K562 (cell line): Measurements from ENCODE around the gene CSE1L. TPM values are rescaled to one million over a fixed set of nuclear protein-coding genes. Genes with fewer than 3 reads are reported as not detected.

ENCODE experiments used
- ATAC-seq: fragments of 200-7000 bp; cut with Tn5 transposase; 3 replicates; pipeline ENCODE4 v1.9.1; 2020; ENCODE audit warnings: moderate library complexity
- BruUV-seq: library from RNA; stranded (reverse); fragments of 400-500 nt; replicated peaks from 2 replicates; lab custom pipeline; 2021; lab: Mats Ljungman, UMichigan
- CTCF ChIA-PET: fragments of 300-600 bp; formaldehyde crosslinking; extraction: SDS; loops from one replicate; lab custom pipeline; 2021; ENCODE audit warnings: low intra/inter-chr PET ratio; lab: Yijun Ruan, JAX
- POLR2A ChIA-PET: fragments of 300-600, 350-650 bp; sonication (Branson Sonifier 250); formaldehyde crosslinking; extraction: SDS; loops from one replicate; lab custom pipeline; 2021; ENCODE audit warnings: antibody characterized with exemption, inconsistent platforms; lab: Yijun Ruan, JAX
- DNase-seq, 4 experiments: peaks; one replicate each; pipeline versions ENCODE4 v3.0.0 to v3.0.0-alpha.2; 2011 to 2018; ENCODE audit warnings: low spot score in 3 of 4, mixed read lengths in 3 of 4; ENCODE audit errors: extremely low read depth in 1 of 4
- FAIRE-seq: peaks from 2 replicates; lab custom pipeline; 2011; peaks lifted over from hg19 to GRCh38; lab: Jason Lieb, UNC
- H2AFZ ChIP-seq: 2 replicates; pipeline ENCODE4 v1.6.0; 2011; ENCODE audit warnings: low read depth, low read length, control low read depth, inconsistent platforms
- H3K27ac ChIP-seq: fragments of 200-600 bp; 3 replicates; pipeline ENCODE4 v1.8.0; 2011; ENCODE audit warnings: low read depth, mild to moderate bottlenecking, control low read depth, inconsistent platforms, low read length, moderate library complexity, mixed read lengths; ENCODE audit errors: extremely low read depth
- H3K27me3 ChIP-seq, 2 experiments: fragments of 300-600 bp in 1 of 2; 2 replicates in 1 of 2; 3 replicates in 1 of 2; pipeline versions ENCODE4 v1.6.0 to v1.8.0; 2011; ENCODE audit warnings: inconsistent platforms in 2 of 2, low read length in 2 of 2, mild to moderate bottlenecking in 1 of 2, mixed read lengths in 1 of 2, moderate library complexity in 1 of 2; ENCODE audit not compliant: control insufficient read depth in 2 of 2, insufficient read depth in 2 of 2
- H3K36me3 ChIP-seq: fragments of 300-600 bp; 3 replicates; pipeline ENCODE4 v1.8.0; 2011; ENCODE audit warnings: mild to moderate bottlenecking, low read length, inconsistent platforms; ENCODE audit not compliant: control insufficient read depth, insufficient read depth
- H3K4me1 ChIP-seq, 2 experiments: fragments of 200-600 bp in 1 of 2; replicated peaks in 1 of 2; 2 replicates in 1 of 2; 3 replicates in 1 of 2; pipeline versions ENCODE4 v1.5.1 to v1.8.0; 2011; ENCODE audit warnings: inconsistent platforms in 2 of 2, low read length in 2 of 2, mild to moderate bottlenecking in 1 of 2, mixed read lengths in 1 of 2, moderate library complexity in 1 of 2; ENCODE audit not compliant: control insufficient read depth in 2 of 2, insufficient read depth in 2 of 2
- H3K4me2 ChIP-seq: 2 replicates; pipeline ENCODE4 v1.6.1; 2011; ENCODE audit warnings: low read length, control low read depth, inconsistent platforms, mixed read lengths; ENCODE audit not compliant: insufficient read depth
- H3K4me3 ChIP-seq: fragments of 200-600 bp; sonication (generic), shearing (Covaris generic); 2 replicates; pipeline ENCODE4 v1.5.1; 2016; ENCODE audit warnings: control low read depth, inconsistent platforms
- H3K79me2 ChIP-seq: fragments of 200-600 bp; 3 replicates; pipeline ENCODE4 v1.8.0; 2011; ENCODE audit warnings: low read length, inconsistent platforms; ENCODE audit not compliant: control insufficient read depth, insufficient read depth
- H3K9ac ChIP-seq, 2 experiments: 2 replicates each; pipeline versions ENCODE4 v1.6.0 to v1.6.1; 2011; ENCODE audit warnings: low read depth in 2 of 2, low read length in 2 of 2, control low read depth in 1 of 2, inconsistent platforms in 1 of 2, mild to moderate bottlenecking in 1 of 2, mixed read lengths in 1 of 2; ENCODE audit not compliant: insufficient read depth in 1 of 2
- H3K9me1 ChIP-seq: one replicate; pipeline ENCODE4 v1.6.0; 2011; ENCODE audit warnings: inconsistent platforms, mild to moderate bottlenecking, low read length, moderate library complexity; ENCODE audit not compliant: control insufficient read depth, insufficient read depth
- H3K9me3 ChIP-seq: replicated peaks from 2 replicates; pipeline ENCODE4 v1.5.1; 2011; ENCODE audit warnings: low read depth, low read length, inconsistent platforms; ENCODE audit not compliant: control insufficient read depth, insufficient read depth
- H4K20me1 ChIP-seq: replicated peaks from 2 replicates; pipeline ENCODE4 v1.6.1; 2011; ENCODE audit warnings: low read length, inconsistent platforms, mixed read lengths; ENCODE audit not compliant: control insufficient read depth, insufficient read depth
- HNRNPLL ChIP-seq: fragments of 200-400 bp; formaldehyde crosslinking; IDR thresholded peaks from 2 replicates; pipeline ENCODE4 v1.6.1; 2017; ENCODE audit warnings: low read length, low read depth, mild to moderate bottlenecking; ENCODE audit not compliant: poor library complexity, severe bottlenecking
- KDM1A ChIP-seq, 2 experiments: fragments of 450-650 bp; IDR thresholded peaks; 2 replicates each; pipeline ENCODE4 v1.6.1; 2016; ENCODE audit warnings: mild to moderate bottlenecking in 2 of 2
- RBBP5 ChIP-seq: fragments of 200-600 bp; sonication (generic); IDR thresholded peaks from 2 replicates; pipeline ENCODE4 v1.6.1; 2012; ENCODE audit warnings: borderline replicate concordance, mild to moderate bottlenecking, low read length, control low read depth, inconsistent platforms; ENCODE audit not compliant: insufficient read depth, poor library complexity, severe bottlenecking
- ZNF583 ChIP-seq: fragments of 250-450 bp; sonication (Bioruptor Pico); IDR thresholded peaks from 2 replicates; pipeline ENCODE4 v1.4.0; 2020
- WGBS: fragments of 100-300 bp; shearing (Covaris generic); methylation state at CpG from one replicate; pipeline ENCODE4 v1.1.6; 2016; ENCODE audit warnings: low coverage, mixed read lengths; ENCODE audit not compliant: insufficient coverage; ENCODE audit errors: missing lambda C conversion rate; 5-methylcytosine and 5-hydroxymethylcytosine counted together
- in situ Hi-C: fragments of 300-500 bp; cut with MboI; formaldehyde crosslinking; loops from 4 replicates; pipeline ENCODE4 v1.15.0; 2018; ENCODE audit warnings: inconsistent platforms, mixed read lengths
- intact Hi-C: fragments of 100-400 bp; cut with micrococcal nuclease; formaldehyde crosslinking; loops from 2 replicates; pipeline ENCODE4 v1.14.2; 2022
- polyA plus RNA-seq, 8 experiments: library from polyadenylated mRNA; depleted of rRNA in 4 of 8; stranded (reverse) in 5 of 8; unstranded in 3 of 8; fragments of >200 nt; fragmentation: Nextera tagmentation in 2 of 8; fragmentation: Illumina TruSeq in 1 of 8; extraction: Ambion mirVana in 2 of 8; extraction: Trizol in 1 of 8; gene quantifications; 2 replicates each; pipeline versions ENCODE4 v1.2.1 to v1.2.3, GENCODE V29; 2011 to 2014; ENCODE audit warnings: inconsistent platforms in 1 of 8, missing spikeins in 1 of 8
- total RNA-seq, 7 experiments: library from RNA; depleted of rRNA in 6 of 7; stranded (reverse); fragments of >200 nt in 6 of 7; fragmentation: Illumina TruSeq in 2 of 7; extraction: Trizol in 2 of 7; gene quantifications; 2 replicates each; pipeline versions ENCODE4 v1.2.1 to v1.2.3, GENCODE V29; 2011 to 2021; ENCODE audit warnings: low replicate concordance in 1 of 7
- TF ChIP-seq, protein P1 (sequence below): fragments of 450-650 bp; formaldehyde crosslinking; IDR thresholded peaks from 2 replicates; pipeline ENCODE4 v1.4.0; 2020; ENCODE audit warnings: mild to moderate bottlenecking, moderate library complexity
- TF ChIP-seq, protein P2 (sequence below): sonication (generic); formaldehyde crosslinking; IDR thresholded peaks from 2 replicates; pipeline ENCODE4 v1.9.0; 2022; ENCODE audit warnings: mild to moderate bottlenecking, missing genetic modification reagents
- TF ChIP-seq, protein P3 (sequence below): sonication (generic); formaldehyde crosslinking; IDR thresholded peaks from 2 replicates; pipeline ENCODE4 v1.8.0; 2022; ENCODE audit warnings: mild to moderate bottlenecking, missing genetic modification reagents
- TF ChIP-seq, protein P4 (sequence below): sonication (generic); formaldehyde crosslinking; IDR thresholded peaks from 2 replicates; pipeline ENCODE4 v1.8.0; 2022; ENCODE audit warnings: missing genetic modification reagents, mild to moderate bottlenecking, borderline replicate concordance

The CSE1L gene
- total and polyA plus RNA-seq, 9 of the 15 experiments (the other 6 are each of a cell fraction or from before 2014, with no cell fraction given): 138 to 280 (median 209) TPM

DNA sequence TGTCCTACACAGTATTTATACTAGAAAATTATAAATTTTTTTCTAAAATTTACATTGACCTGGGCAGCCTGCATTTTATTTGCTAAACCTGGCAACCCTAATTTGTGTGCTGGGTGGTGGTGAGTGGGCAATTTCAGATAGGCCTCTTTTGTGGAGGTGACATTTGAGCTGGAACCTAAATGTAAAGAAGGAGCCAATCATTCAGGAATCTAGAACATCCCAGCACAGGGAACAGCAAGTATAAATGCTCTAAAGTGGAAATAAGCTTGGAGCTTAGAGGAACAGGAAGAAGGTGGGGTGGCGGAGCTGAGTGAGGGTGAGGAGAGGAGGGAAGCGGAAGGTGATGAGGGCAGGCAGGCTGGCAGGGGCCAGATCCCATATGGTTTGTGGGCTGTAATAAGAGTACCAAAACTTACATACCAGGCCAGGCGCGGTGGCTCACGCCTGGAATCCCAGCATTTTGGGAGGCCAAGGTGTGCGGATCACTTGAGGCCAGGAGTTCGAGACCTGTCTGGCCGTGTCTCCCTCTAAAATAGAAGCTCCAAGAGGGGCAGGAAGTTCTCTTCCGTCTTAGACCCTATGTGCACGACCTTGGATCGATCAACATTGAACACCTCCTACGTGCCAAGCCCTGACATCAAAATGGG is 549 bp upstream of the CSE1L start:
- DNase-seq (peak in 2 of 4 experiments; percentile 24 to 25), FAIRE-seq (no peak), ATAC-seq (no peak)
- Histone ChIP-seq H3K9me1 (peaks cover 2% of the 10 kb centered on the region), H3K9ac (peak overlapping the region; percentile 98), H3K4me1 (peaks cover 16% of the 10 kb centered on the region in 2 experiments; a peak in 4 of 5 replicates), H3K4me2 (peak overlapping the region; percentile 99), H3K79me2 (peaks cover 49% of the 10 kb centered on the region), H3K27me3 (no peaks in the 10 kb centered on the region), H3K9me3 (no peaks in the 10 kb centered on the region), H3K27ac (peak overlapping the region; percentile 97), H3K4me3 (peak overlapping the region; percentile 78), H4K20me1 (peaks cover 5% of the 10 kb centered on the region; the same call in 1 of the 2 replicates), H3K36me3 (peaks cover 24% of the 10 kb centered on the region), H2AFZ (peak overlapping the region; percentile 93)
- 10% methylated on average over 12 of the region's 12 CpGs for WGBS
- POLR2A ChIA-PET: interaction anchor here (0.6 to 4.5 kb wide), 9 partner anchors 9 to 388 kb away, joined by 3 to 42 read pairs (median 3); no protein-coding TSS in a partner anchor
- in situ Hi-C loops: no loop called here
- BruUV-seq: TSS peak; percentile 91
- CTCF ChIA-PET: no interaction called here
- intact Hi-C loops: no loop called here
- TF ChIP-seq, protein P1, sequence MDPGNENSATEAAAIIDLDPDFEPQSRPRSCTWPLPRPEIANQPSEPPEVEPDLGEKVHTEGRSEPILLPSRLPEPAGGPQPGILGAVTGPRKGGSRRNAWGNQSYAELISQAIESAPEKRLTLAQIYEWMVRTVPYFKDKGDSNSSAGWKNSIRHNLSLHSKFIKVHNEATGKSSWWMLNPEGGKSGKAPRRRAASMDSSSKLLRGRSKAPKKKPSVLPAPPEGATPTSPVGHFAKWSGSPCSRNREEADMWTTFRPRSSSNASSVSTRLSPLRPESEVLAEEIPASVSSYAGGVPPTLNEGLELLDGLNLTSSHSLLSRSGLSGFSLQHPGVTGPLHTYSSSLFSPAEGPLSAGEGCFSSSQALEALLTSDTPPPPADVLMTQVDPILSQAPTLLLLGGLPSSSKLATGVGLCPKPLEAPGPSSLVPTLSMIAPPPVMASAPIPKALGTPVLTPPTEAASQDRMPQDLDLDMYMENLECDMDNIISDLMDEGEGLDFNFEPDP (CRISPR knock-in tag): no peak
- TF ChIP-seq HNRNPLL (peak; percentile 4), ZNF583 (CRISPR knock-in tag) (0 out of 2 replicates have a peak, but pooled peaks have one; percentile 31), RBBP5 (no peak), KDM1A (IDR thresholded peaks at IDR 0.05) (peak in 1 of 2 experiments; percentile 43; a peak in 2 of 4 replicates)
- TF ChIP-seq, protein P2, sequence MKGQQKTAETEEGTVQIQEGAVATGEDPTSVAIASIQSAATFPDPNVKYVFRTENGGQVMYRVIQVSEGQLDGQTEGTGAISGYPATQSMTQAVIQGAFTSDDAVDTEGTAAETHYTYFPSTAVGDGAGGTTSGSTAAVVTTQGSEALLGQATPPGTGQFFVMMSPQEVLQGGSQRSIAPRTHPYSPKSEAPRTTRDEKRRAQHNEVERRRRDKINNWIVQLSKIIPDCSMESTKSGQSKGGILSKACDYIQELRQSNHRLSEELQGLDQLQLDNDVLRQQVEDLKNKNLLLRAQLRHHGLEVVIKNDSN (CRISPR knock-in tag): no peak
- TF ChIP-seq, protein P3, sequence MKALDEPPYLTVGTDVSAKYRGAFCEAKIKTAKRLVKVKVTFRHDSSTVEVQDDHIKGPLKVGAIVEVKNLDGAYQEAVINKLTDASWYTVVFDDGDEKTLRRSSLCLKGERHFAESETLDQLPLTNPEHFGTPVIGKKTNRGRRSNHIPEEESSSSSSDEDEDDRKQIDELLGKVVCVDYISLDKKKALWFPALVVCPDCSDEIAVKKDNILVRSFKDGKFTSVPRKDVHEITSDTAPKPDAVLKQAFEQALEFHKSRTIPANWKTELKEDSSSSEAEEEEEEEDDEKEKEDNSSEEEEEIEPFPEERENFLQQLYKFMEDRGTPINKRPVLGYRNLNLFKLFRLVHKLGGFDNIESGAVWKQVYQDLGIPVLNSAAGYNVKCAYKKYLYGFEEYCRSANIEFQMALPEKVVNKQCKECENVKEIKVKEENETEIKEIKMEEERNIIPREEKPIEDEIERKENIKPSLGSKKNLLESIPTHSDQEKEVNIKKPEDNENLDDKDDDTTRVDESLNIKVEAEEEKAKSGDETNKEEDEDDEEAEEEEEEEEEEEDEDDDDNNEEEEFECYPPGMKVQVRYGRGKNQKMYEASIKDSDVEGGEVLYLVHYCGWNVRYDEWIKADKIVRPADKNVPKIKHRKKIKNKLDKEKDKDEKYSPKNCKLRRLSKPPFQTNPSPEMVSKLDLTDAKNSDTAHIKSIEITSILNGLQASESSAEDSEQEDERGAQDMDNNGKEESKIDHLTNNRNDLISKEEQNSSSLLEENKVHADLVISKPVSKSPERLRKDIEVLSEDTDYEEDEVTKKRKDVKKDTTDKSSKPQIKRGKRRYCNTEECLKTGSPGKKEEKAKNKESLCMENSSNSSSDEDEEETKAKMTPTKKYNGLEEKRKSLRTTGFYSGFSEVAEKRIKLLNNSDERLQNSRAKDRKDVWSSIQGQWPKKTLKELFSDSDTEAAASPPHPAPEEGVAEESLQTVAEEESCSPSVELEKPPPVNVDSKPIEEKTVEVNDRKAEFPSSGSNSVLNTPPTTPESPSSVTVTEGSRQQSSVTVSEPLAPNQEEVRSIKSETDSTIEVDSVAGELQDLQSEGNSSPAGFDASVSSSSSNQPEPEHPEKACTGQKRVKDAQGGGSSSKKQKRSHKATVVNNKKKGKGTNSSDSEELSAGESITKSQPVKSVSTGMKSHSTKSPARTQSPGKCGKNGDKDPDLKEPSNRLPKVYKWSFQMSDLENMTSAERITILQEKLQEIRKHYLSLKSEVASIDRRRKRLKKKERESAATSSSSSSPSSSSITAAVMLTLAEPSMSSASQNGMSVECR (CRISPR knock-in tag): no peak
- TF ChIP-seq, protein P4, sequence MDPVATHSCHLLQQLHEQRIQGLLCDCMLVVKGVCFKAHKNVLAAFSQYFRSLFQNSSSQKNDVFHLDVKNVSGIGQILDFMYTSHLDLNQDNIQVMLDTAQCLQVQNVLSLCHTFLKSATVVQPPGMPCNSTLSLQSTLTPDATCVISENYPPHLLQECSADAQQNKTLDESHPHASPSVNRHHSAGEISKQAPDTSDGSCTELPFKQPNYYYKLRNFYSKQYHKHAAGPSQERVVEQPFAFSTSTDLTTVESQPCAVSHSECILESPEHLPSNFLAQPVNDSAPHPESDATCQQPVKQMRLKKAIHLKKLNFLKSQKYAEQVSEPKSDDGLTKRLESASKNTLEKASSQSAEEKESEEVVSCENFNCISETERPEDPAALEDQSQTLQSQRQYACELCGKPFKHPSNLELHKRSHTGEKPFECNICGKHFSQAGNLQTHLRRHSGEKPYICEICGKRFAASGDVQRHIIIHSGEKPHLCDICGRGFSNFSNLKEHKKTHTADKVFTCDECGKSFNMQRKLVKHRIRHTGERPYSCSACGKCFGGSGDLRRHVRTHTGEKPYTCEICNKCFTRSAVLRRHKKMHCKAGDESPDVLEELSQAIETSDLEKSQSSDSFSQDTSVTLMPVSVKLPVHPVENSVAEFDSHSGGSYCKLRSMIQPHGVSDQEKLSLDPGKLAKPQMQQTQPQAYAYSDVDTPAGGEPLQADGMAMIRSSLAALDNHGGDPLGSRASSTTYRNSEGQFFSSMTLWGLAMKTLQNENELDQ (CRISPR knock-in tag): 0 out of 2 replicates have a peak, but pooled peaks have one; percentile 67
